Skeletal muscle tissue (tissue), 5 donors: Measurements from ENCODE around the gene CCNC. TPM values are rescaled to one million over a fixed set of nuclear protein-coding genes. Genes with fewer than 3 reads are reported as not detected.

Source experiments
- H3K27ac ChIP-seq: one replicate; pipeline ENCODE4 v1.7.0; 2013; ENCODE audit warnings: mild to moderate bottlenecking, low read depth, low read length, inconsistent platforms
- H3K27me3 ChIP-seq, 3 donors: one replicate each; pipeline ENCODE4 v1.7.0; 2013; ENCODE audit warnings: low read length in 3 of 3; ENCODE audit not compliant: control insufficient read depth in 3 of 3, insufficient read depth in 3 of 3
- H3K36me3 ChIP-seq, 3 donors: one replicate each; pipeline ENCODE4 v1.7.0; 2013; ENCODE audit warnings: low read length in 3 of 3; ENCODE audit not compliant: control insufficient read depth in 3 of 3, insufficient read depth in 3 of 3
- H3K4me1 ChIP-seq, 3 donors: one replicate each; pipeline ENCODE4 v1.7.0; 2013; ENCODE audit warnings: low read length in 3 of 3, mild to moderate bottlenecking in 3 of 3; ENCODE audit not compliant: control insufficient read depth in 3 of 3, insufficient read depth in 3 of 3
- H3K4me3 ChIP-seq, 3 donors: one replicate each; pipeline ENCODE4 v1.7.0; 2013; ENCODE audit warnings: low read length in 3 of 3
- H3K9ac ChIP-seq, 3 donors: one replicate each; pipeline ENCODE4 v1.7.0; 2013; ENCODE audit warnings: low read length in 3 of 3, mild to moderate bottlenecking in 3 of 3, moderate library complexity in 2 of 3, low read depth in 1 of 3
- H3K9me3 ChIP-seq, 3 donors: one replicate each; pipeline ENCODE4 v1.7.0; 2013; ENCODE audit warnings: low read length in 3 of 3; ENCODE audit not compliant: control insufficient read depth in 3 of 3
- small RNA-seq: library from RNA; depleted of rRNA; stranded (forward); fragments of <200 nt; gene quantifications from one replicate; pipeline ENCODE3, GENCODE V24; 2014
- total RNA-seq: library from RNA; depleted of rRNA; stranded (reverse); fragments of >200 nt; gene quantifications from one replicate; pipeline ENCODE4 v1.2.3, GENCODE V29; 2014
- donor health status: Osteomylitis.

The CCNC gene
- total RNA-seq, 1 donor from 2014 or later: 38.1 TPM

DNA sequence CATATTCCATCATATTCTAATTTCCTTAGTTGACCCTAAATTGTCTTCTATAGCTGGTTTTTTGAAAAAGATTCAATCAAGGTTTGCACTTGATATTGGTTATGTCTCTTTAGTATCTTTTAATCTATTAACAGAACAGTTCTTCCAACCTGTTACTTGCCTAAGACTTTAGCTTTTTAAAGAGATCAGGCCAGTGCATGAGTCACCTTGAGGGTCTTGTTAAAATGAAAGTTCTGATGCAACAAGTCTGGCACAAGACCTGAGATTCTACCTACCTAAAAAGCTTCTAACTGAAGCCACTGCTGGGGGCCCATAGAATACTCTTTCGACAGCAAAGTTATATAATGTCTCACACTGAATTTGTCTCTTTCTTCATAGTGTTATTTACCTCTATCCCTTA lies 56.4 kb downstream of the CCNC start:
- H3K9ac ChIP-seq: no peak overlapping the region
- no peak overlapping the region for H3K27ac ChIP-seq
- no peaks in the 10 kb centered on the region for H3K9me3 ChIP-seq
- H3K4me1 ChIP-seq: peaks cover 6 to 21% (median 16%) of the 10 kb centered on the region in 3 donors
- H3K4me3 ChIP-seq: no peak overlapping the region
- no peaks in the 10 kb centered on the region for H3K27me3 ChIP-seq
- H3K36me3 ChIP-seq: peaks cover 0 to 8% (median 0%) of the 10 kb centered on the region in 3 donors

DNA sequence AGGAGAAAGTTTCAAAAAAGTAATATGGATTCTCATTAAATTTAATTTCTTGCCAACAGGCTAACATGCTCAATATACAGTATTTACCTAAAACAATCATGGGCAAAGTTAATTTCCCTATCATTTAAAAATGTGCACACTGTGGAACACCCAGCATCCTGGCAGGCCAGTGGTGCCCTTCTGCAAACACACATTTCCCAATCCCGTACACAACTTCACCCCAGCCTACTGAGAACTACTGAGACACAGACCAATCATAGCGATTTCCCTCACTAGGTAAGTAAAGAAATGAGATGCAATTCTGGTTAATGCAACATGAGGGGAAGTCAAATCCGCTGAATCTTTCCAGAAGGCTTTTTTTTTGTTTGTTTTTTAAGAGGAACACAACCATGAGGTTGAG lies 60.8 kb downstream of the CCNC start:
- Histone ChIP-seq H3K9ac (no peak overlapping the region), H3K4me1 (peaks cover 0 to under 1% (median 0%) of the 10 kb centered on the region in 3 donors), H3K27me3 (no peaks in the 10 kb centered on the region), H3K9me3 (no peaks in the 10 kb centered on the region), H3K27ac (no peak overlapping the region), H3K36me3 (peaks cover 1 to 15% (median 13%) of the 10 kb centered on the region in 3 donors), H3K4me3 (no peak overlapping the region)

DNA sequence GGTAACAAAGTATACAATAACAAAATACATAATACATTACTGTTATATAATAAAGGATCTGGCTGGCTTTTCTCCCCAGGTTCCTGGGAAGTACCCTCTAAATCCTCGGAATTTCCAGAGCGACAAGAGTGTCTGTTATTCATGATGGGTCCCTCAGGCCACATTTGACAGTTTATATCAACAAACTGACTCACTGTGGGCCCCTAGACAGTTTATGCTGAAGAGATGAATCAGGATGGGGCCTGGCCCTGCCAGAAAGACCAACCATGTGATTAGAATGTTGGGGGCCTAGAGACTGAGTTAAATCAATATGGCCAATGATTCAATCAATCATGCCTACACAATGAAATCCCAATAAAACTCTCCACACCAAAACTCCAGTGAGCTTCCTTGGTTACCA lies 66.7 kb downstream of the CCNC start:
- Histone ChIP-seq H3K4me1 (no peaks in the 10 kb centered on the region), H3K9ac (no peak overlapping the region), H3K9me3 (no peaks in the 10 kb centered on the region), H3K27me3 (no peaks in the 10 kb centered on the region), H3K4me3 (no peak overlapping the region), H3K27ac (no peak overlapping the region), H3K36me3 (peaks cover 4 to 23% (median 10%) of the 10 kb centered on the region in 3 donors)

DNA sequence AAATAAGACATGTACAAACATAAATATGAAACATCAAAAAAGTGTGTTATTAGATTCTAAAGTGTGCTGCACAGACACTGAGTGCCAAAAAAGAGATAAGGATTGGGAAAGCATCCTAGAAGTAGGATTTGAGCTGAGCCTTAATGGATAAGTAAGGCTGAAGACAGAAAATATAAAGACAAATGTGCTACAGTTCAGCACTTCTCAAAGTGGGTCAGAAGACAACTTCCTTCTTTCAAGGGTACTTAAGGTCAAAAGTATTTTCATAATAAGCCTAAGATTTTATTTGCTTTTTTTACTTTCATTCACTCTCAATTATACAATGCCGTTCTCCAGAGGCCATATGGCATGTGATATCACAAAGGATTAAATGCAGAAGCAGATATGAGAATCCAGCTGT lies 70.0 kb downstream of the CCNC start:
- Histone ChIP-seq H3K4me3 (no peak overlapping the region), H3K27me3 (no peaks in the 10 kb centered on the region), H3K4me1 (no peaks in the 10 kb centered on the region), H3K9me3 (no peaks in the 10 kb centered on the region), H3K27ac (no peak overlapping the region), H3K36me3 (peaks cover 4 to 9% (median 6%) of the 10 kb centered on the region in 3 donors), H3K9ac (no peak overlapping the region)

DNA sequence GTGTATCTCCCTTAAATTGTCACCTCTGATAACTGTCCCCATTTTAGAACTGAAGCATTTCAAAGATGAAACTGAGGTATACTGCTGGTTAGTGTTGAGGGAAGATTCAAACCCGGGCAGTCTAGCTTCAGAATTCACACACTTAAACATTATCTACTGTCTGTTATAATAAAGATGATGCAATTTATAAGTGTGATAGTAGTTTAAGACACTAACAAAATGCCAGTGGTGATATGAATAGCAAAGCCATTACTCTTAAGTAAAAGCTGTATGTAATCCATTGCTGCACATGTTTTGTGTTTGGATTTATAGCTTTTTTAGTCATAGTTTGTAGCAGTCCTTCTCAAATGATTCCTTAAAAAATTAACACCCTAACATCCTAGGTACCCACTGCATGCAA lies 73.0 kb downstream of the CCNC start:
- Histone ChIP-seq H3K27ac (no peak overlapping the region), H3K4me3 (no peak overlapping the region), H3K27me3 (no peaks in the 10 kb centered on the region), H3K36me3 (peaks cover 0 to 3% (median 0%) of the 10 kb centered on the region in 3 donors), H3K9me3 (no peaks in the 10 kb centered on the region), H3K4me1 (no peaks in the 10 kb centered on the region), H3K9ac (no peak overlapping the region)

Small RNA genes within 50 kb of the gene (small RNA-seq; reads per million reads assigned to genes)
- not detected for gene RF00019

Other genes starting within 250 kb of the CCNC start
- gene FAXC, start 219.0 kb downstream of the CCNC start, total RNA-seq: 4.2 TPM
- gene COQ3, start 174.5 kb downstream of the CCNC start, total RNA-seq: 12.0 TPM
- gene PNISR, start 143.4 kb downstream of the CCNC start, total RNA-seq: 54.3 TPM
- gene USP45, start 53.2 kb downstream of the CCNC start, total RNA-seq: 11.5 TPM
- gene PRDM13, start 38.2 kb upstream of the CCNC start, total RNA-seq: not detected